HEK293 (cell line): ENCODE data around the gene ATP5IF1.

Source experiments
- HOXA7 ChIP-seq: sonication (generic); formaldehyde crosslinking; IDR thresholded peaks from 2 replicates; pipeline ENCODE4 v1.8.1; 2022; ENCODE audit warnings: missing genetic modification reagents, borderline replicate concordance
- ZNF423 ChIP-seq: fragments of 450-650 bp; formaldehyde crosslinking; IDR thresholded peaks from 2 replicates; pipeline ENCODE4 v1.5.1; 2016; ENCODE audit warnings: missing biosample characterization, missing genetic modification characterization
- ZNF426 ChIP-seq: fragments of 450-650 bp; formaldehyde crosslinking; IDR thresholded peaks from 2 replicates; pipeline ENCODE4 v1.5.1; 2017; ENCODE audit warnings: missing biosample characterization, missing genetic modification characterization, mild to moderate bottlenecking, inconsistent platforms, moderate library complexity
- TF ChIP-seq, protein P1 (sequence below): fragments of 450-650 bp; formaldehyde crosslinking; IDR thresholded peaks from 2 replicates; pipeline ENCODE4 v1.5.1; 2016; ENCODE audit warnings: missing biosample characterization, missing genetic modification characterization
- TF ChIP-seq, protein P2 (sequence below): fragments of 450-650 bp; formaldehyde crosslinking; IDR thresholded peaks from 2 replicates; pipeline ENCODE4 v1.5.1; 2016; ENCODE audit warnings: missing biosample characterization, missing genetic modification characterization

DNA sequence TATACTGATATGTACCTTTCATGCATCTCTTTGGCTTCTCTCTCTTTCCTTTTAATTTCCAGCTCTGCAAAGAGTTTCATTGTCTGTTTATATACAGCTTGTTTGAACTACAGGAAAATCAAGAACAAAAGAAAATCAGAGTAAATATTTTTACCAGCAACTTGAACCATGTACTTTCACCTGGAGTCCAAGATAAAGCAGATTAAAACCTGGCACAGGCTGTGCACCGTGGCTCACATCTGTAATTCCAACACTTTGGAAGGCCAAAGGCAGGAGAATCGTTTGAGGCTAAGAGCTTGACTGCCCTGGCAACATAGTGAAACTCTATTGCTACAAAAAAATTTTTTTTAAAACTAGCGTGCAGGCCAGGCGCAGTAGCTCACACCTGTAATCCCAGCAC is 30.7 kb upstream of the ATP5IF1 start:
- TF ChIP-seq HOXA7 (CRISPR knock-in tag) (no peak), ZNF423 (tag by site-specific recombination) (no peak), ZNF426 (no peak)
- TF ChIP-seq, protein P1, sequence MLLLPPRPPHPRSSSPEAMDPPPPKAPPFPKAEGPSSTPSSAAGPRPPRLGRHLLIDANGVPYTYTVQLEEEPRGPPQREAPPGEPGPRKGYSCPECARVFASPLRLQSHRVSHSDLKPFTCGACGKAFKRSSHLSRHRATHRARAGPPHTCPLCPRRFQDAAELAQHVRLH (tag by site-specific recombination): no peak
- TF ChIP-seq, protein P2, sequence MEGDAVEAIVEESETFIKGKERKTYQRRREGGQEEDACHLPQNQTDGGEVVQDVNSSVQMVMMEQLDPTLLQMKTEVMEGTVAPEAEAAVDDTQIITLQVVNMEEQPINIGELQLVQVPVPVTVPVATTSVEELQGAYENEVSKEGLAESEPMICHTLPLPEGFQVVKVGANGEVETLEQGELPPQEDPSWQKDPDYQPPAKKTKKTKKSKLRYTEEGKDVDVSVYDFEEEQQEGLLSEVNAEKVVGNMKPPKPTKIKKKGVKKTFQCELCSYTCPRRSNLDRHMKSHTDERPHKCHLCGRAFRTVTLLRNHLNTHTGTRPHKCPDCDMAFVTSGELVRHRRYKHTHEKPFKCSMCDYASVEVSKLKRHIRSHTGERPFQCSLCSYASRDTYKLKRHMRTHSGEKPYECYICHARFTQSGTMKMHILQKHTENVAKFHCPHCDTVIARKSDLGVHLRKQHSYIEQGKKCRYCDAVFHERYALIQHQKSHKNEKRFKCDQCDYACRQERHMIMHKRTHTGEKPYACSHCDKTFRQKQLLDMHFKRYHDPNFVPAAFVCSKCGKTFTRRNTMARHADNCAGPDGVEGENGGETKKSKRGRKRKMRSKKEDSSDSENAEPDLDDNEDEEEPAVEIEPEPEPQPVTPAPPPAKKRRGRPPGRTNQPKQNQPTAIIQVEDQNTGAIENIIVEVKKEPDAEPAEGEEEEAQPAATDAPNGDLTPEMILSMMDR (tag by site-specific recombination): no peak
